Measurements from ENCODE around the gene ANXA10. TPM values are rescaled to one million over a fixed set of nuclear protein-coding genes. Genes with fewer than 3 reads are reported as not detected.

ANXA10 gene
- total RNA-seq, 1 donor from 2014 or later: 0.82 TPM

- no peak for DNase-seq (ENCODE audit: extremely low read depth, low read depth, low spot score)
Observed at GRCh38 chr4:168218645-168219044, 126.3 kb downstream of the ANXA10 start.

- no peak for DNase-seq (ENCODE audit: extremely low read depth, low read depth, low spot score)
Observed at GRCh38 chr4:168220893-168221292, 128.6 kb downstream of the ANXA10 start.

GRCh38 chr4:168221301-168221700 lies 129.0 kb downstream of the ANXA10 start:
- DNase-seq (ENCODE audit: extremely low read depth, low read depth, low spot score): peak; percentile 61

Other genes starting within 250 kb of the ANXA10 start
- gene DDX60, start 226.2 kb downstream of the ANXA10 start, total RNA-seq: 27.6 and 34.8 TPM in 2 replicates

All from glomerular endothelial cell (primary cell).